Panc1 (cell line): ENCODE results near the gene NAT16. TPM values are rescaled to one million over a fixed set of nuclear protein-coding genes. Genes with fewer than 3 reads are reported as not detected.

Experiments used
- ATAC-seq: fragments of 200-7000 bp; cut with Tn5 transposase; 2 replicates; pipeline ENCODE4 v1.9.1; 2020; ENCODE audit warnings: mild to moderate bottlenecking, moderate library complexity
- BruUV-seq: library from RNA; stranded (reverse); fragments of 400-500 nt; replicated peaks from 2 replicates; lab custom pipeline; 2021; lab: Mats Ljungman, UMichigan
- CTCF ChIA-PET: fragments of 300-600 bp; sonication (Branson Sonifier 250); formaldehyde crosslinking; loops from one replicate; lab custom pipeline; 2022; ENCODE audit warnings: antibody characterized with exemption; lab: Charles Lee
- POLR2A ChIA-PET: fragments of 300-600 bp; sonication (Branson Sonifier 250); formaldehyde crosslinking; loops from one replicate; lab custom pipeline; 2022; ENCODE audit warnings: antibody characterized with exemption; lab: Charles Lee
- DNase-seq: peaks from one replicate; pipeline ENCODE4 v3.0.0-alpha.2; 2010; ENCODE audit warnings: low read depth, low spot score
- H3K27ac ChIP-seq: 2 replicates; pipeline ENCODE4 v1.5.1; 2011; ENCODE audit warnings: mild to moderate bottlenecking, low read length, inconsistent platforms
- H3K27me3 ChIP-seq: fragments of 200-500 bp; sonication (Bioruptor generic); 2 replicates; pipeline ENCODE4 v1.6.0; 2014; ENCODE audit warnings: low read length, inconsistent platforms; ENCODE audit not compliant: control insufficient read depth, insufficient read depth
- H3K36me3 ChIP-seq: fragments of 200-500 bp; sonication (Bioruptor generic); 2 replicates; pipeline ENCODE4 v1.5.1; 2014; ENCODE audit warnings: inconsistent platforms, mild to moderate bottlenecking, low read length, moderate library complexity; ENCODE audit not compliant: control insufficient read depth, insufficient read depth
- H3K4me1 ChIP-seq: 2 replicates; pipeline ENCODE4 v1.5.1; 2011; ENCODE audit warnings: inconsistent platforms, mild to moderate bottlenecking, low read length, moderate library complexity; ENCODE audit not compliant: control insufficient read depth, insufficient read depth
- H3K4me3 ChIP-seq, 2 experiments: 2 replicates each; pipeline ENCODE4 v1.5.1; 2011 to 2012; ENCODE audit warnings: low read depth in 2 of 2, low read length in 2 of 2, mild to moderate bottlenecking in 2 of 2, inconsistent platforms in 1 of 2, moderate library complexity in 1 of 2
- H3K9me3 ChIP-seq: fragments of 200-500 bp; sonication (Bioruptor generic); 2 replicates; pipeline ENCODE4 v1.5.1; 2014; ENCODE audit warnings: low read depth, mild to moderate bottlenecking, inconsistent platforms, low read length, moderate library complexity; ENCODE audit not compliant: control insufficient read depth, insufficient read depth
- POLR2AphosphoS5 ChIP-seq: IDR thresholded peaks from 2 replicates; pipeline ENCODE4 v1.6.1; 2012; ENCODE audit warnings: mild to moderate bottlenecking, low read depth, low read length, moderate library complexity
- REST ChIP-seq, 2 experiments: IDR thresholded peaks; 2 replicates each; pipeline ENCODE4 v1.6.1; 2011 to 2012; ENCODE audit warnings: low read depth in 2 of 2, control low read depth in 1 of 2, low read length in 1 of 2, mild to moderate bottlenecking in 1 of 2, moderate library complexity in 1 of 2; ENCODE audit not compliant: insufficient read depth in 1 of 2
- SIN3A ChIP-seq: IDR thresholded peaks from 2 replicates; pipeline ENCODE4 v1.6.1; 2012; ENCODE audit warnings: low read depth, mild to moderate bottlenecking, low read length, moderate library complexity, borderline replicate concordance; ENCODE audit not compliant: insufficient read depth
- TCF7L2 ChIP-seq: IDR thresholded peaks from 2 replicates; pipeline ENCODE4 v1.6.1; 2011; ENCODE audit warnings: mild to moderate bottlenecking, low read depth, low read length, inconsistent platforms
- in situ Hi-C: cut with HindIII; loops from 2 replicates; pipeline ENCODE4 v1.10.0; 2016; ENCODE audit warnings: low sequenced_read_pairs, low pct_unique_long_range_greater_than_20kb
- intact Hi-C: fragments of 100-400 bp; cut with micrococcal nuclease; formaldehyde crosslinking; loops from one replicate; pipeline ENCODE4 v1.10.0; 2022; ENCODE audit not compliant: unreplicated experiment
- total RNA-seq: library from RNA; stranded (reverse); gene quantifications from one replicate; pipeline ENCODE4 v1.2.1, GENCODE V29; 2021; ENCODE audit not compliant: unreplicated experiment
- TF ChIP-seq, protein P1 (sequence below): fragments of 450-650 bp; IDR thresholded peaks from 2 replicates; pipeline ENCODE4 v1.5.1; 2017; ENCODE audit warnings: mild to moderate bottlenecking

The NAT16 gene
- total RNA-seq, 1 experiment from 2014 or later = 0.15 TPM

DNA sequence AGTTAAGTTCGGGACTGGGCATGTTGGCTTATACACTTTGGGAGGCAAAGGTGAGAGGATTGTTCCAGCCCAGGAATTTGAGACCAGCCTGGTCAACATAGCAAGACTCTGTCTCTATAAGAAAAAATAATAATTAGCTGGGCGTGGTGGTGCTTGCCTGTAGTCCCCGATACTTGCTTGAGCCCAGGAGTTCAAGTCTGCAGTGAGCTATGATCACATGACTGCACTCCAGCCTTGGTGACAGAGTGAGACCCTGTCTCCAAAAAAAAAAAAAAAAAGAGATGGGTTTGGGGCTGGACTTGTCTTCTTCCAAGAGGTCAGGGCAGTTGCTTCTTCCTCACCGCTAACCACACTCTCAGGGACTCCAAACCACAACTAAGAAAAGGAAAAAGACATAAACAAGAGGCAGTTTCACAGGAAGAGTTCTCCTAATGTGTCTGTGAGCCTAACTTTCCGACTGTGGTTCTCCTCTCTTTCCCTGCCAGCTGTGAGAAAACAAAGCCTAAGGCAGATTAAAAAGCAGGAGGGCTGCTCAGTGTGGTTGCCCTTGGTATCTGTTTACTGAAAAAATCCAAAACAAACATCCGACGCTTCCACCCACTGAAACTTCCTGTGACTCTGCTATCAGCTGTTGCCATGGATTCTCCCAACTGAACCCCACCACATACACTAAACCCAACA is 55.6 kb downstream of the NAT16 start:
- intact Hi-C loops (no loop called here), in situ Hi-C loops (no loop called here)
- Histone ChIP-seq H3K4me1 (peaks cover 68% of the 10 kb centered on the region), H3K9me3 (no peaks in the 10 kb centered on the region), H3K36me3 (no peaks in the 10 kb centered on the region), H3K4me3 (peak overlapping the region in 1 of 2 experiments; percentile 14; a peak in 1 of 4 replicates), H3K27me3 (no peaks in the 10 kb centered on the region), H3K27ac (peak overlapping the region; percentile 98)
- ChIA-PET CTCF (no interaction called here), POLR2A (interaction anchor here (0.9 to 1.3 kb wide), 4 partner anchors 15 to 30 kb away, joined by 3 to 9 read pairs (median 4); no protein-coding TSS in a partner anchor)
- ATAC-seq = peak; percentile 51
- TF ChIP-seq SIN3A (no peak), POLR2AphosphoS5 (peak; percentile 67), TCF7L2 (peak; percentile 66; the same call in 1 of the 2 replicates), REST (IDR thresholded peaks at IDR 0.05; ENCODE audit: insufficient read depth in 1 of 2, low read depth in 2 of 2, low read length in 1 of 2) (no peak)
- TF ChIP-seq, protein P1, sequence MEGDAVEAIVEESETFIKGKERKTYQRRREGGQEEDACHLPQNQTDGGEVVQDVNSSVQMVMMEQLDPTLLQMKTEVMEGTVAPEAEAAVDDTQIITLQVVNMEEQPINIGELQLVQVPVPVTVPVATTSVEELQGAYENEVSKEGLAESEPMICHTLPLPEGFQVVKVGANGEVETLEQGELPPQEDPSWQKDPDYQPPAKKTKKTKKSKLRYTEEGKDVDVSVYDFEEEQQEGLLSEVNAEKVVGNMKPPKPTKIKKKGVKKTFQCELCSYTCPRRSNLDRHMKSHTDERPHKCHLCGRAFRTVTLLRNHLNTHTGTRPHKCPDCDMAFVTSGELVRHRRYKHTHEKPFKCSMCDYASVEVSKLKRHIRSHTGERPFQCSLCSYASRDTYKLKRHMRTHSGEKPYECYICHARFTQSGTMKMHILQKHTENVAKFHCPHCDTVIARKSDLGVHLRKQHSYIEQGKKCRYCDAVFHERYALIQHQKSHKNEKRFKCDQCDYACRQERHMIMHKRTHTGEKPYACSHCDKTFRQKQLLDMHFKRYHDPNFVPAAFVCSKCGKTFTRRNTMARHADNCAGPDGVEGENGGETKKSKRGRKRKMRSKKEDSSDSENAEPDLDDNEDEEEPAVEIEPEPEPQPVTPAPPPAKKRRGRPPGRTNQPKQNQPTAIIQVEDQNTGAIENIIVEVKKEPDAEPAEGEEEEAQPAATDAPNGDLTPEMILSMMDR = no peak
- no peak for DNase-seq
- TSS peak; percentile 94 for BruUV-seq

DNA sequence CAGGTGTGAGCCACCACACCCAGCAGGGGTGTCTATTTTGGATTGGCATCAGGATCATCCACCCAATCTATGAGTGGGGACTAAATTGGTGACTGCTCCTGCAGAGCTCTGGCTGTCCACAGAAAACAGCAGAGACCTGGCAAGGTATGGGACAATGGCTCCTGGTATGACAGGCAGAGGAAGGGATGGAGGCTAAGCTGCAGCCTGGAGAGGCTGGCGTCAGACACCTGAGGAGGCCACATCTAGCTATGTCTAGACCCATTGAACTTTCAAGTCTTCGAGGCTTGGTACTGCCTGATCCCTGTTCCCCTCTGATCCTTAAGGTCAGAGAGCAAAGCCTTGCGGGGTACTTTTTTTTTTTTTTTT is 56.4 kb downstream of the NAT16 start:
- Histone ChIP-seq H3K27me3 (no peaks in the 10 kb centered on the region), H3K9me3 (no peaks in the 10 kb centered on the region), H3K27ac (peak overlapping the region; percentile 98), H3K4me3 (no peak overlapping the region), H3K4me1 (peaks cover 71% of the 10 kb centered on the region), H3K36me3 (no peaks in the 10 kb centered on the region)
- no peak for DNase-seq
- in situ Hi-C loops (no loop called here), intact Hi-C loops (no loop called here)
- no peak for ATAC-seq
- CTCF ChIA-PET = interaction anchor here (1.2 kb wide), 1 partner anchor 20 kb away, joined by 3 read pairs; no protein-coding TSS in a partner anchor
- no TSS peak for BruUV-seq
- no peak for TF ChIP-seq TCF7L2
- TF ChIP-seq, protein P1 = no peak
- TF ChIP-seq SIN3A = no peak
- no peak for TF ChIP-seq REST (IDR thresholded peaks at IDR 0.05; ENCODE audit: insufficient read depth in 1 of 2, low read depth in 2 of 2, low read length in 1 of 2)
- no peak for TF ChIP-seq POLR2AphosphoS5
- POLR2A ChIA-PET = interaction anchor here (0.9 to 1.1 kb wide), 3 partner anchors 9 to 29 kb away, joined by 3 read pairs; no protein-coding TSS in a partner anchor
